Medulla oblongata (tissue), 1 donor: ENCODE measurements around the gene RNF183.
"Not testable (repeated sequence)": the region's sequence is repeated elsewhere in the genome, so short reads cannot be mapped to it uniquely, and the experiment has no call there.

Experiments
- DNase-seq: peaks from one replicate; pipeline ENCODE4 v3.0.0-alpha.2; 2015; ENCODE audit errors: extremely low spot score

Gene RNF183

GRCh38 chr9:113274474-113275156 is 28.6 kb downstream of the RNF183 start:
- peak; percentile 84 for DNase-seq

- DNase-seq: no peak
These were observed 33.3 kb downstream of the RNF183 start for GRCh38 chr9:113269871-113270270.

- DNase-seq: no peak
These were observed 33.8 kb downstream of the RNF183 start for GRCh38 chr9:113269355-113269754.

GRCh38 chr9:113267911-113268566 is 35.1 kb downstream of the RNF183 start:
- DNase-seq: no peak

- no peak for DNase-seq
These were observed 37.0 kb downstream of the RNF183 start for GRCh38 chr9:113266174-113266573.

DNA sequence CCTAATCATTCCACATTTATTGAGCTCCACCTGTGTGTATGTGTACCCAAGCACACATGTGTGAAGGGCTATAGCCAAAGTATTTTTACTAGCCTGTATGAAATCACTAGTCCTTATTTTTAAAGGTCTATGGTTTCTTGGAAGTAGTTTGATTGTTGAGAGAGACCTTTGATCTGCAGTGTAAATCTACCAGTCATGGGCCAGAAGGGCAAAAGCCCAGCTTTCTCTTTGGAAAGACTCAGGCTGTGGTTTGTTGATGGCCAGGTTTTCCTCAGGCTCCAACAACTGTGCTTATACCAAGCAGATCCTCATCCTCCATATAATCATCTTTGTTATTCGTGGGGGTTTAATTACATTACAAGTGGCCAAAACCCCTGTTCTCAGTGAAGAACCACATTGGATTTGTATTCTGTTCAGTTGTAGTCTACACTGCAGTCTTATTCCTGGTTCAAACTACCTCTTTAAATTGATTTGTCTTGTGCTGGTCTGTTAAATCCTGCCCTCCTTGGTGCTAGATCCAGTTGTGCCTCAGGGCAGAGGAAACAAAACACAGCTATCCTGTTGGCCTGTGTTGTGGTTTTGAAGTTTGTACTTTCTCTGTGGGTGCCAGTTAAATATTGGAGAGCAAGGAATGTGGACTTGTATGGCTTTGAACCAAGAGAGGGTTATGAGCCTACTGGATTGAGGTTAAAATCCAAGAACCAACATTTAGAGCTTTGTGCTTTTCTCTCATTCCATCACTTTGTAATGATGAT is 41.1 kb downstream of the RNF183 start:
- no peak for DNase-seq

GRCh38 chr9:113258282-113258681 is 44.9 kb downstream of the RNF183 start:
- no peak for DNase-seq

DNA sequence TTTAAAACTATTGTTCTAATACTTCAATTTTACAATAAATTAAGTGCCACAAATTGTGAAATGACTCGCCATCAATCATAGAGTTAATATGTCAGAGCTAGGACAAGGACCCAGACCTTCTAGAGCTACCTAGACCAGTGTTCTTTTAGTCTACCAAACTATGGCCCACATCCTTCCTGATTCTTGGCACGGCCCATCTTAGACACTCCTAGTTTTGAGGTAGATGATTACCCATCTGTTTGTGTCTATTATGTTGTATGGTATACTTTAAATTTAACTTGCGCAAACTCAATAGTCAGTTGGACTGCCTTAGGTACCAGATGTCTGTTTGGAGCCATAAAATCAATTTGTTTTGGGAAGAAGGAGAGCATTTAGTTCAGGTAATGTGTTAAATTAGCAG is 45.3 kb downstream of the RNF183 start:
- DNase-seq: no peak

- no peak for DNase-seq
These were observed 47.7 kb downstream of the RNF183 start for GRCh38 chr9:113255438-113255837.

DNA sequence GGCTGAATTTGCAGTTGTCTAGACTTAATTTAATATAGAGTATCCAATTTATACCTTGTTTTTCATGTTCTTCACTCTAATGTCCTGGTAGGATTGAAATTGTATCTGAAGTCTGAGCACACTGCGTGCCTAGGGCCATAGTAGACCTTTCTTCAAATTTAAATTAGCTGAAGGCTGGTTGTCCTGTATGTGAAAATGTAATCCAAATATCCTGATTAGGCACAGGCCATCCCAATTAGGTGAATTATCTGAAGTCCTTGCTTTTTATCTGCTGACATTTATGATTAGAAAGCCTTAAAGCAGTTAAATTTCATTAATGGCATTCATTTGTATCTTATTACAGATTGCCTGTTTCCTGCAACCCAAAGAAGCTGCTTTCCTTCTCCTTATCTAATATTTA is 48.2 kb downstream of the RNF183 start:
- no peak for DNase-seq

GRCh38 chr9:113250807-113251206 is 52.4 kb downstream of the RNF183 start:
- no peak for DNase-seq

DNA sequence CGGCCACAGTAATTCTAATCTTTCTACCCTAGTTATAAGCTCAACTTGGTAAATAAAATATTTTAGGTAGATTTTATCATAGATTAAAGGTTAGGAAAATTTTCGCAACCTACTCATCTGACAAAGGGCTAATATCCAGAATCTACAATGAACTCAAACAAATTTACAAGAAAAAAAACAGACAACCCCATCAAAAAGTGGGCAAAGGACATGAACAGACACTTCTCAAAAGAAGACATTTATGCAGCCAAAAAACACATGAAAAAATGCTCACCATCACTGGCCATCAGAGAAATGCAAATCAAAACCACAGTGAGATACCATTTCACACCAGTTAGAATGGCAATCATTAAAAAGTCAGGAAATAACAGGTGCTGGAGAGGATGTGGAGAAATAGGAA is 53.5 kb downstream of the RNF183 start:
- not testable (repeated sequence) for DNase-seq

GRCh38 chr9:113247640-113248039 is 55.5 kb downstream of the RNF183 start:
- no peak for DNase-seq
